Activated naive CD8-positive, alpha-beta T cell treated with anti-CD3 and anti-CD28 coated beads, Interleukin-2, amount 50 U/mL, for 16 hours (primary cell): Measurements from ENCODE around the gene SSH3.

Experiments used
- DNase-seq: peaks from one replicate; pipeline ENCODE4 v3.0.0-alpha.2; 2020; ENCODE audit warnings: low read depth, low spot score

SSH3 gene

DNA sequence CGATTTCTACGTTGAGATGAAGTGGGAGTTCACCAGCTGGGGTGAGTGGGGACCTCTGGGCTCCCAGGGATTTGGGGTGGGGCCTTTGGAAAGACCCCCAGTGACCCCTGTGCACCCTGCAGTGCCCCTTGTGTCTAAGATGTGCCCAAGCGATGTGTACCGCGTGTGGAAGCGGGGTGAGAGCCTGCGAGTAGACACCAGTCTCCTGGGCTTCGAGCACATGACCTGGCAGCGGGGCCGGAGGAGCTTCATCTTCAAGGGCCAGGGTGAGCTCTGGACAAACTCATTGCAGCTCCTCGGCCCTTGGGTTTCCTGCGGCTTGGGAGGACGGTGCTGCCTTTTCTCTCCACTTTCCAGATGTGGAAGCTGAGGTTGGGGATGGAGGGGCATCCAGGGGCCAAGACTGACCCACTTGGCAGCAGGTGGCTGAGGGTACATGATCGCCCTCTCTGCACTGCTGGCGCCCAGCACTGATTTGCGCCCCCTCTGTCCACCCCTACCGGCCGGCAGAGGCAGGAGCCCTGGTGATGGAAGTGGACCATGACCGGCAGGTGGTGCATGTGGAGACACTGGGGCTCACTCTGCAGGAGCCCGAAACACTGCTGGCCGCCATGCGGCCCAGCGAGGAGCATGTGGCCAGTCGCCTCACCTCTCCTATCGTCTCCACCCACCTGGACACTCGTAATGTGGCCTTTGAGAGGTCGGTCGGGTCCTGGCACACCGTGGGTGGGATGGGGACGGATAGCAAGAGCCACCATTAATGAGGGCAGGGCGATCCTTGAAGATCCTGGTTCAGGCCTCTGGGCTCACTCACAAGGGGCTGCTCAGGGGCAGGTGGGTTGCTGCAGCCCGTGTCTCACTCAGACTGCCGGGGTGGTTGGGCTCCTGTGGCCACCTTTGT, 11.6 kb upstream of the SSH3 start:
- no peak for DNase-seq

DNA sequence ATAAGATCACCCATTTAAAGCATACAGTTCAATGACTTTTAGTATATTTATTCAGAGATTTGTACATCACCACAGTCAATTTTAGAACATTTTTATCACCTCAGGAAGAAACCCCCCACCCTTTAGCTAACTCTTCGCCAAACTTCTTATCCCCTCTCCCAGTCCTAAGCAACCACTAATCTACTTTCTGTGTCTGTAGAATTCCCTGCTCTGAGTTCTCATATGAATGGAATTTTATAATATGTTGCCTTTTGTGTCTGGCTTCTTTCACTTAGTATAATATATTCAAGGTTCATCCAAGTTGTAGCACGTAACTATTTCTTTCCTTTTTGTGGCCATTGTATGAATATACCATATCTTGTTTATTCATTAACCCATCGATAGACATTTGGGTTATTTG, 10.7 kb upstream of the SSH3 start:
- no peak for DNase-seq

DNA sequence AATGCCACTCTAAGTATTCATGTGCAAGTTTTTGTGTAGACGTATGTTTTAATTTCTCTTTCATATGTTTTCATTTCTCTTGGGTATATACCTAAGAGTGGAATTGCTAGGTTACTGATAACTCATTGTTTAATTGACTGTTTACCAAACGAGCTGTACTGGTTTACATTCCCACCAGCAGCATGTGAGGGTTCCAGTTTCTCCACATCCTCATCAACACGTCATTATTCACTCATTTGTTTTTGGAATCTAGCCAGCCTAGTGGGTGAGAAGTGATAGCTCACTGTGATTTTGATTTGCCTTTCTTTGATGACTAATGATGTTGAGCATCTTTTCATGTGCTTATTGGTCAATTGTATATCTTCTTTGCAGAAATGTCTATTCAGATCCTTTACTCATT, 10.2 kb upstream of the SSH3 start:
- DNase-seq = no peak

DNA sequence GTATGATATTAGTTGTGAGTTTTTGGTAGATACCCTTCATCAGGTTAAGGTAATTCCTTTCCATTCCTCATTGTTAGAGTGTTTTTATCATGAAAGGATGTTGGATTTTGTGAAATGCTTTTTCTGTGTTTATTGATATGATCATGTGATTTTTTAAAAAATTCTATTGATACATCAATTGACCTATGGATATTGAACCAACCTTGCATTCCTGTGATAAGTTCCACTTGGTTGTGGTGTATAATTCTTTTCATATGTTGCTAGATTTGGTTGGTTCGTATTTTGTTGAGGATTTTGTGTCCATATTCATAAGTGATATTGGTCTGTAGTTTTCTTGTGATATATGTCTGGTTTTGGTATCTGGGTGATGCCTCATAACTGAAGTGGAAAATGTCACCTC, 7.5 kb upstream of the SSH3 start:
- no peak for DNase-seq

DNA sequence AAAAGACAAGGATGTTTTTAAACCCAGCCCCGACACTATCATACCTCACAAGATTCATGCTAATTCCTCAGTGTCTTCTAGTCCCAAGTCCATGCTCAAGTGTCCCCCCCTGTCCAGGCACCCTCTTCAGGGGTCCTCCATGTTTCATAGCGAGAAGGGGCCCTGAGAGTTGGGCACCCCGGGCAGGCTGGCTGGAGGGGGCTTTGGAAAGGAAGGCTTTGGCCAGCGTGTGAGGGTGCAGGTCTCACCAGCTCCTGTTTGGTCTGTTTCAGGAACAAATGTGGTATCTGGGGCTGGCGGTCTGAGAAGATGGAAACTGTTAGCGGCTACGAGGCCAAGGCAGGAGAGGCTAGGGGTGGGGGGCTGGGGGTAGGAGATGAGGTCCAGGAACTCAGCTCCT, 4.5 kb upstream of the SSH3 start:
- no peak for DNase-seq

DNA sequence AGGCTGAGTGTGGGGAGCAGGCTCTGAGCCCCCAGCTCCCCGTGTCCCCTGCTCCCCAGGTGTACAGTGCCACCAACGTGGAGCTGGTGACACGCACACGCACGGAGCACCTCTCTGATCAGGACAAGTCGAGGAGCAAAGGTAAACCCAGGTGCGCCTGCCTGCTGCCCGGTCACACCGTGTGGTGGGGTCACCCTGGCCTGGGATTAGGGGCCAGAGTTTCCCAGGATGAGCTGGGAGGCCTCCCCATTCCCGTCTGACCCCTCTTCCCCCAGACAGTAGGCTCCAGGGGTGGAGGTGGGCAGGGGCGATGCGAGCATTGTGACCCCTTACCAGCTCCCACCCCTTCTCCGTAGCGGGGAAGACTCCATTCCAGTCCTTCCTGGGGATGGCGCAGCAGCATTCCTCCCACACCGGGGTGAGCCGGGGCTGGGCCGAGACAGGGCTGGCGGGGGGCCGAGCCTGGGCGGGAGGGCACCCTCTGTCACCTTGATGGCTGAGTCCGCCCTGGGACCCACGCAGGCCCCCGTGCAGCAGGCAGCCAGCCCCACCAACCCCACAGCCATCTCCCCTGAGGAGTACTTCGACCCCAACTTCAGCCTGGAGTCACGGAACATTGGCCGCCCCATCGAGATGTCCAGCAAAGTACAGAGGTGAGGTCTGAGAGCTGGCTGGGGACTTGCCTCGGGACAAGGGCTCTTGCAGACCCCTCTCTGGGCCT, 3.7 kb upstream of the SSH3 start:
- no peak for DNase-seq

DNA sequence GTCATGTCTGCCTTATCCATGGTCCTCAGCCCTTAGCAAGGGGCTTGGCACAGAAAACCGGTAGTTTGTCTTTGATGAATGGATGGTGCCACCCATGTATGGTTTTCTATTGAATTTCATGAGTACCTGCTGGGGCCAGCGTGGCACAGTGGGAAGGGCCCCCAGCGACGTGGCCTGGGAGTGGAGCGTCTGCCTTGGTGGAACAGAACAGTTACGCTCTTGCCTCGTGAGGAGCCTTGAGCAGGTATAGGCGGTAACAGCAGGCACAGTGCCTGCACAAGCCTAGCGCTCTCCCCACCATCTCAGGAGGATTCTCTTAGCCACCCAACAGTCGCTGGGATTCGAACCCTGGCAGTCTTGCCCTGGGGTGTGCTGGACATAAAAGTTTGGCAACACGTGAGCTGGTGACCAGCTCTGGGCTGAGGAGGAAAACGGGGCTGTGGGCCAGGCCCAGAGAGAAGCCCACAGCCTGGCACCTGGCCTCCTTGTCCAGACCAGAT, 3.0 kb upstream of the SSH3 start:
- DNase-seq = no peak

DNA sequence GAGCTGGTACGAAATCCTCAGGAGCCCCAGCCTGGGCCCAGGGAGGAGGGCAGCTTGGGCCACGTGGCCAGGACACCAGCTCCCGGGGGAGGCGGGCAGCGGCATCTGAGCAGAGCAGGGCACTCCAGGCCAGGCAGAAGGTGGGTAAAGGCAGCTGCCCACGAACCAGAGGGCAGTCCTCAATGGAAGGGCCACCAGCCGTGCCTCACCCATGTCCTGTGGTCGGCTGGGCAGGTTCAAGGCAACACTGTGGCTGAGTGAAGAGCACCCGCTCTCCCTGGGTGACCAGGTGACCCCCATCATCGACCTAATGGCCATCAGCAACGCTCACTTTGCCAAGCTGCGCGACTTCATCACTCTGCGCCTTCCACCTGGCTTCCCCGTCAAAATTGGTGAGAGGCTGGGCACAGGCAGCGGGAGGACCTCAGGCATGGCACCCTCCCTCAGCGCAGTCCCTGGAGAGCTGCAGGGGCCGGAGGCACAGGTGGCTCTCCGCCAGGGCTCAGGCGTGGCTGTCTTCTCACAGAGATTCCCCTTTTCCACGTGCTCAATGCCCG, 2.5 kb upstream of the SSH3 start:
- DNase-seq = no peak

DNA sequence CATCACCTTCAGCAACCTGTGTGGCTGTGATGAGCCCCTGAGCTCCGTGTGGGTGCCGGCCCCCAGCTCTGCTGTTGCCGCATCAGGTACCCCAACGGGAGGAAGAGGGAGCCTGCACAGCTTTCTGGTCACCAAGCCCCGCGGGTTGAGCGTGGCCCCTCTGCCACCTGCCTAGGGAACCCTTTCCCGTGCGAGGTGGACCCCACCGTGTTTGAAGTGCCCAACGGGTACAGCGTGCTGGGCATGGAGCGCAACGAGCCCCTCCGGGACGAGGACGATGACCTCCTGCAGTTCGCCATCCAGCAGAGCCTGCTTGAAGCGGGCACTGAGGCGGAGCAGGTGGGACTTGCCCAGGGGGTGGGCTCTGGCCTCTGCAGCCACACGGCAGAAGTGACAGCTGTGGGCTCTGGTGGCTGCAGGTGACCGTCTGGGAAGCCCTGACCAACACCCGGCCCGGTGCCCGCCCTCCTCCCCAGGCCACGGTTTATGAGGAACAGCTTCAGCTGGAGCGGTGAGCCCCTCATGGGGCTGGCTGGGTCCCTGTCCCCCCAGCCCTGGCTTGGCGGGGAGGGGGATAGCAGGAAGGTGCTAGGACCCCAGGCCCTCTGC, 1.9 kb upstream of the SSH3 start:
- DNase-seq = no peak

DNA sequence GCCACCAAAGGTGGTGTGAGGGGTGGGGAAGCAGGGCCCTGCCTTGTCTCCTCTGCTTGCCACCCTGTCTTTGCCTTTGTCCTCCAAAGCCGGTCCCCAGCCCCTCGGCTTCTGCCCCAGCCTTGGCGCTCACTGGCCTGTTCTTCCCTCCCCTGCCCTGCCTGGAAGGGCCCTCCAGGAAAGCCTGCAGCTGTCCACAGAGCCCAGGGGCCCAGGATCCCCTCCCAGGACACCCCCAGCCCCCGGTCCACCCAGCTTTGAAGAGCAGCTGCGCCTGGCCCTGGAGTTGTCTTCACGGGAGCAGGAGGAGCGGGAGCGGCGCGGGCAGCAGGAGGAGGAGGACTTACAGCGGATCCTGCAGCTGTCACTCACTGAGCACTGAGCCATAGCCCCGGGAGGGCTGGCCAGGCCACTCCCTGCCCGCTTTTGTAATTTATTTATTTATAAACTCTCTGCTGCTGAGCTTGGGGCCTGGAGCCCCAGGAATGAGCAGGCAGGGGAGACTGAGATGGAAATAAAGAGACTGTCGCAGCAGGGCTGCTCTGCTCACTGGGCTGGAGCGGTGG, 1.3 kb upstream of the SSH3 start:
- no peak for DNase-seq

DNA sequence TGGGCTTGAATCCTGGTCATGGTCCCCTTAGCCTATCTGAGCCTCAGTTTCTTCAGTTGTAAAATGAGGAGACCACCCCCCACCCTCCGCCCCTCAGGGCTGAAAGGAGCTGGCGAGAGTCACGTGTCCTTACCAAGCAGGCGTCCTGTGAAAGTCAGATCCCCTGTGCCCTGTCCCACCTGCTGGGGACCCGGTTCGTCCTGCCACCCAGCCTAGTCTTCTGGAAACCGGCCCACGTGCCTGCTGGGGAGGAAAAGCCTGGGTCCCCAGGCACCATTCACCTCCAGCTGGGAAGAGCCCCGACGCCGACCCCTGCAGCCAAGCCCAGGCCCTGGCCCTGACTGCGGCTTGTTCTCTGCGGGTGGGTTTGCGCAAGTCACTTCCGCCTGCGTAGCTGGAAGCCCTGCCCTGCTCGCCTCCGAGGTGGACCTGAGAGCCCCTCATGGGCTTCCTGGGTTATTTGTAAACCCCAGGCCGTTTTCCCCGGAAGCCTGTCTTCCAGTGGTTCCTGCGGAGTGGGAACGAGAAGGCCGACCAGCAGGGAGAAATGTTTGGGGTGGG, 679 bp upstream of the SSH3 start:
- DNase-seq = no peak

DNA sequence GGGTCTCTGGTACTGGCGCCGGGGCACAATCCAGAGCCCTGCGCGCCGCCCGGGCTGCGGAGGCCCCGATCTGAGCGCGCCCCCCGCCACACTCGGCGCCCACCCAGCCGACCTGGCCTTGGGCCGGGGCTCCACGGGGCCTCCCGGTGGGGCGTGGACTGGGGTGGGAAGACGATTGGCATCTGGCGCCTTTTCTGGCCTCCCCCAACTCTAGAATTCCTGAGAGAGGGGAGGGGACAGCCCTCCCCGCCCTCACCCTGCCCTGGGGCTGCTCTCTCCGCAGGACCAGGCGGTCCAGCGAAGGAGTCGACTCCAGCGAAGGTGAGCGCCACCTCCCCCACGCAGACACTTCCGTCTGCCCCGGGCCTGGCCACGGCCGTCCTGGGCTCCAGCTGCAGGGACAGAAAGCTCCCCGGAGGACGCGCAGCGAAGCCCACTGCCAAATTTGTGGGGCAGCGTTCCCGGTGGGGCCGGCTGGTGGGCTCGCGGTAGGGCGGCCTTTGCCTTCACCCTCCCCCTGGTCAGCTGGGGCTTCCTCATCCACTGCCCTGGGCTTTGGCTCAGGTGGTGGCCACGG, 593 bp downstream of the SSH3 start:
- no peak for DNase-seq

DNA sequence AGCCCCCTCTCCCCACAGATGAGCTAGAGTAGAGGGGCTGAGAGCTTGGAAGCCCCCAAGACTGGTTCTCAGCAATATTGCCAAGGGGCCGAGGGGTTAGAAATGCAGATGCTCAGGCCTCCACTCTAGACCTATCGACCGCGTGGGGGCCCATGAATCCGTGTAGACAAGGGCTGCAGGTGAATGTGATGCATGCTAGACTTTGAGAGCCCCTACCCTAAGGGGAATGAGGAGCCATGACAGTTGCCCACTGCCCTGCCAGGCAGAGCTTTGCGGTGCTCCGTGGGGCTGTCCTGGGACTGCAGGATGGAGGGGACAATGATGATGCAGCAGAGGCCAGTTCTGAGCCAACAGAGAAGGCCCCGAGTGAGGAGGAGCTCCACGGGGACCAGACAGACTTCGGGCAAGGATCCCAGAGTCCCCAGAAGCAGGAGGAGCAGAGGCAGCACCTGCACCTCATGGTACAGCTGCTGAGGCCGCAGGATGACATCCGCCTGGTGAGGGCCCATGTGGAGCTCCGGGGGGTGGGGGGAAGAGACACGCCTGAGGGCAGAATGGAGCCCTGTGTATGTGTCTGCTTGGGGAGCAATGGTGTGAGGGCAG, 1.3 kb downstream of the SSH3 start:
- no peak for DNase-seq

DNA sequence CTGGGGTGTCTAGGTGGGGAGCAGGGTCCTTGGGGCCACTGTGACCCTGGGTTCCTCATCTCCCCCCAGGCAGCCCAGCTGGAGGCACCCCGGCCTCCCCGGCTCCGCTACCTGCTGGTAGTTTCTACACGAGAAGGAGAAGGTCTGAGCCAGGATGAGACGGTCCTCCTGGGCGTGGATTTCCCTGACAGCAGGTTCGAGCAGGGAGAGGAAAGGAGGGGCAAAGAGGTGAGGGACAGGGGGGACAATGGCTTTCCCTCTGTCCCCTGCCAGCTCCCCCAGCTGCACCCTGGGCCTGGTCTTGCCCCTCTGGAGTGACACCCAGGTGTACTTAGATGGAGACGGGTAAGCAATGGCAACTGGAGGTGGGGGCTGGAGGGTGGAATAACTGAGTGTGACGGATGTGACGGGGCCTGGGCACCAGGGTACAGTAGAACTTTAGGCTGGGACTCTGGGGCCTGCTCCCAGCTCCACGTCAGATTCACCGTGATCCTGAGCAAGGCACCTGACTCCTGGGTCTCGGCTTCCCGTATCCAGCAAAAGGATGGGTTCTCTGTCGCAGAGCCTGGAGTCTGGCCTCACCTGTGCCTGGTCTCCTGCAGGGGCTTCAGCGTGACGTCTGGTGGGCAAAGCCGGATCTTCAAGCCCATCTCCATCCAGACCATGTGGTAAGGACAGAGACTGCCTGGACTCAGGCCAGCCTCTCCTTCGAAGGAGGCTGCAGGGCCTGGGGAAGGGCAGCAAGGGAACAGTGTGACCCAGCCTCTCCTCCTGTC, 3.6 kb downstream of the SSH3 start:
- DNase-seq = no peak

DNA sequence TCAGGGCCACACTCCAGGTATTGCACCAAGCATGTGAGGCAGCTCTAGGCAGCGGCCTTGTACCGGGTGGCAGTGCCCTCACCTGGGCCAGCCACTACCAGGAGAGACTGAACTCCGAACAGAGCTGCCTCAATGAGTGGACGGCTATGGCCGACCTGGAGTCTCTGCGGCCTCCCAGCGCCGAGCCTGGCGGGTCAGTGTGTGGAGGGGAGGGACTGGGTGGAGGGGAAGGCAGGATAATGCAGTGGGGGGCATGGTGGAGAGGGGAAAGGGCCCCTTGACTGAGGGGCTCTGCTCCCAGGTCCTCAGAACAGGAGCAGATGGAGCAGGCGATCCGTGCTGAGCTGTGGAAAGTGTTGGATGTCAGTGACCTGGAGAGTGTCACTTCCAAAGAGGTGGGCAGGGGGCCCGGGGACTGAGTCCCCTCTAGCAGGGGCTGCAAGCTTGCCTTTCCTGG, 4.2 kb downstream of the SSH3 start:
- DNase-seq = no peak

DNA sequence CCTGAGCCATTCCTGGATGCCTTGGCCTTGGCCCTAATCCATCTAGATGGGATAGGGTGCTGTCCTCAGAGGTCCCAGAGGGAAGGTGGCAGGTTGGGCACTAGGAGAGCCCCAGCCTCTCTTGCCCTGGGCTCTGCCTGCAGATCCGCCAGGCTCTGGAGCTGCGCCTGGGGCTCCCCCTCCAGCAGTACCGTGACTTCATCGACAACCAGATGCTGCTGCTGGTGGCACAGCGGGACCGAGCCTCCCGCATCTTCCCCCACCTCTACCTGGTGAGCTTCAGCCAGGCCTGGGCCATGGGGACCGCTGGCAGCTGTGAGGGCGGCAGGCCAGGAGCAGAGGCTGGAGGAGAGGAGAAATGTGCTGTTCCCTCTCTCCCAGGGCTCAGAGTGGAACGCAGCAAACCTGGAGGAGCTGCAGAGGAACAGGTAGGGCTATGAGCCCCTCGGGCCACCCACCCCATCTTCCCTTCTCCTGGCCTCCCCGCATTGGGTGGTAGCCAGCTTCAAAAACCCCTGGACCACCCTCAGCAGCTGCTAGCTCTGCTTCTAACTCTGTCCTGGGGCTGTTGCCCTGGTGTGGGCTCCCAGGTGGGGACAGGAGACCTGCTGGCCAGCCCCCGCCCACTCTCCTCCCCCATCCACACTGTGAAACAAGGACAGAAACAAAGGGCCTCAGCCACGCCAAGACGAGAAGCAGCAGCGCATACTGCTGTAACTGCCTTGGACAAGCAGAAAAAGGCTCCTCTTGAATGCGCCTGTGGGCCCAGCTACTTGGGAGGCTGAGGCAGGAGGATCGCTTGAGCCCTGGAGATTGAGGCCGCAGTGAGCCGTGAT, 4.9 kb downstream of the SSH3 start:
- no peak for DNase-seq

DNA sequence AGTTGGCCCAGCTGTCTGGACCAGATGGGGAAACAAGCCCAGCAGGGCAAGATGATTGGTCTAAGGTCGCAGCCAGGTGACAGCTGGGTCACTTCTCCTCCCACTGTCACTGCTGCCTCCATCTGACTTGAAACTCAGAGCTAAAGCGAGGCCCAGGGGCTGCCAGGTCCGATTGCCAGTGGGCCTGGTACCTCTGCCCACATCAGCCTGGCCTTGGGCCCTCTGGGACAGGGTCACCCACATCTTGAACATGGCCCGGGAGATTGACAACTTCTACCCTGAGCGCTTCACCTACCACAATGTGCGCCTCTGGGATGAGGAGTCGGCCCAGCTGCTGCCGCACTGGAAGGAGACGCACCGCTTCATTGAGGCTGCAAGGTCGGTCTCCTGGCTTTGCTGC, 5.8 kb downstream of the SSH3 start:
- DNase-seq = no peak

DNA sequence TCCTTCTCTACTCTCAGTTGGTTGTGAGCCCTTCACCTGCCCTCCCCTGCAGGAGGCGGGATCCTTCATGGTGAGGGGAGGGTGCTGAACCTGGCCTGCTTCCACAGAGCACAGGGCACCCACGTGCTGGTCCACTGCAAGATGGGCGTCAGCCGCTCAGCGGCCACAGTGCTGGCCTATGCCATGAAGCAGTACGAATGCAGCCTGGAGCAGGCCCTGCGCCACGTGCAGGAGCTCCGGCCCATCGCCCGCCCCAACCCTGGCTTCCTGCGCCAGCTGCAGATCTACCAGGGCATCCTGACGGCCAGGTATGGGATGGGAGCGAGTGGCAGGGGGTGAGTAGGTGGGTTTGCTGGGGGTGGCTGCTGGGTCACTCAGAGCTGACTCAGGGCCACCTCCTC, 6.3 kb downstream of the SSH3 start:
- DNase-seq = no peak
